GM21786 (cell line): ENCODE measurements around the gene SMC4.
A peak's percentile ranks its signal among the peaks of the same experiment; 100 is the strongest.
"Not testable (repeated sequence)": the region's sequence is repeated elsewhere in the genome, so short reads cannot be mapped to it uniquely, and the experiment has no call there.

Experiments used
- ATAC-seq: cut with Tn5 transposase; IDR thresholded peaks from one replicate; pipeline ENCODE4 v1.9.1; 2021; ENCODE audit not compliant: unreplicated experiment

Gene SMC4

GRCh38 chr3:160399125-160400029, at the start of gene SMC4, which contains the start of gene IFT80:
SMC4 (plus strand) TSS chr3:160399650; CDS start chr3:160400827, 1,177 bp downstream.
IFT80 (minus strand) TSS chr3:160399225; CDS start chr3:160384600, 14,625 bp downstream.
- peak; percentile 95 for ATAC-seq

DNA sequence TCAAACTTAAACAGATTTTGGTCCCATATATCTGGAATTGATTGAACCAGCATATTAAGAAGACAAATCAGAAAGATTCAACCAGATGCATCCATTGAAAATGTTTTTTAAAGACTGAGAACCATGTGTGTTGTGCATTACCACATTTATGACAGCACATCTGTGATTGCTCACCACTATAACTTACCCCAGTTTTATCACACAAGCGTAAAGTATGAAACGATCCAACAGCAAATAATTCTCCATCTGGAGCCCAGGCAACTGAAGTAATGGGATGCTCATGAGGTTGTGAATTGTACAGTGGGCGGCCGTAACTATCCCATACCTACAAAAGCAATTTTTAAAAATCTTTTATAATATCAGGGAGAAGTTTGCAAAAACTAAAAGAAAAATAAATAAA, 43.6 kb upstream of the SMC4 start:
- ATAC-seq, result no peak

DNA sequence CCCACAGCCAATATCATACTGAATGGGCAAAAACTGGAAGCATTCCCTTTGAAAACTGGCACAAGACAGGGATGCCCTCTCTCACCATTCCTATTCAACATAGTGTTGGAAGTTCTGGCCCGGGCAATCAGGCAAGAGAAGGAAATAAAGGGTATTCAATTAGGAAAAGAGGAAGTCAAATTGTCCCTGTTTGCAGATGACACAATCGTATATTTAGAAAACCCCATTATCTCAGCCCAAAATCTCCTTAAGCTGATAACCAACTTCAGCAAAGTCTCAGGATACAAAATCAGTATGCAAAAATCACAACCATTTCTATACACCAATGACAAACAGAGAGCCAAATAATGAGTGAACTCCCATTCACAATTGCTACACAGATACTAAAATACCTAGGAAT, 36.6 kb upstream of the SMC4 start:
- ATAC-seq, result not testable (repeated sequence)

GRCh38 chr3:160365869-160366522, 33.5 kb upstream of the SMC4 start:
- ATAC-seq, result no peak

DNA sequence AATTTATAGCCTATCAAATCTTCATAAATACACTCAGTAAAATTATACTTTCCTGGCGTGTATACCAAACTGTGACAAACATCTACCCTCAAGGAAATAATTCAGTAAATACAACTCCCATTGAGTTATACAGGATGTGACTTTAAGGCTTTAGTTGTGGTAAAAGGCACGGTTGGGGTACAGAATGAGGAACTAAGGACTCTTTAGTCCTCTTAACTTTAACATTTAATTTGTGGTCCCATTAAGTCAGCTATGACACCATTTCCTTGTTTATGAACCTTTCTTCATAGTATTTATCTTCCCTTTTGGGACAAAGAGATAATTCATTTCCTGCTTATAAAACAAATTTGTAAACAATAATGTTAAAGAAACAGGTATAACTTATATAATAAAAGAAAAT, 30.6 kb upstream of the SMC4 start:
- no peak for ATAC-seq

- ATAC-seq, result no peak
Measured at GRCh38 chr3:160369784-160370183, 29.7 kb upstream of the SMC4 start.

- ATAC-seq, result no peak
Measured at GRCh38 chr3:160370987-160371857, 28.2 kb upstream of the SMC4 start.

DNA sequence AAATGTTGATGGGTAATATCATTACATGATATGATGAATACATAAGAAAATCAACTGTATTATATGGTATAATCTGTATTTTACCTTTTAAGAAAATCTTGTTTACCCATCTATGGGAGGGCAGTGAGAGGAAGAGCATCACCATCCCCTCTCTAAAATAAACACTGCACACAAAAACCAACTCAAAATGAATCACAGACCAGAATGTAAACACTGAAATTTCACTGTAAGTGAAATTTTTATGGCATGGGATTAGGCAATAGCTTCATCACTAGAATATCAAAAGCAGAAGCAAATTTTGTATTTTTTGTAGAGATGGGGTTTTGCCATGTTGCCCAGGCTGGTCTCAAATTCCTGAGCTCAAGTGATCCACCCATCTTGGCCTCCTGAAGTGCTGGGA, 26.7 kb upstream of the SMC4 start:
- no peak for ATAC-seq

DNA sequence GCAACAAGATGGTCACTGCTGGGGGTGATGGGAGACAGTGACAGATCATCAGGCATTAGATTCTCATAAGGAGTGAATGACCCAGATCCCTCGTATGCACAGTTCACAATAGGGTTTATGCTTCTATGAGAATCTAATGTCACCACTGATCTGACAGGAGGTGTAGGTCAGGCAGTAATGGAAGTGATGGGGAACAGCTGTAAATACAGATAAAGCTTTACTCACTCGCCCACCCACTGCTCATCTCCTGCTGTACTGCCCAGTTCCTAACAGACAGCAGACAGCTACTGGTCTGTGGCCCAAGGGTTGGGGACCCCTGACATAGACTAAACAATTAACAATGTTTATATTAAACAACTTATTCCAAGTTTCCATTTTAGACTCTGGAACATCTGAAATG, 25.8 kb upstream of the SMC4 start:
- no peak for ATAC-seq

DNA sequence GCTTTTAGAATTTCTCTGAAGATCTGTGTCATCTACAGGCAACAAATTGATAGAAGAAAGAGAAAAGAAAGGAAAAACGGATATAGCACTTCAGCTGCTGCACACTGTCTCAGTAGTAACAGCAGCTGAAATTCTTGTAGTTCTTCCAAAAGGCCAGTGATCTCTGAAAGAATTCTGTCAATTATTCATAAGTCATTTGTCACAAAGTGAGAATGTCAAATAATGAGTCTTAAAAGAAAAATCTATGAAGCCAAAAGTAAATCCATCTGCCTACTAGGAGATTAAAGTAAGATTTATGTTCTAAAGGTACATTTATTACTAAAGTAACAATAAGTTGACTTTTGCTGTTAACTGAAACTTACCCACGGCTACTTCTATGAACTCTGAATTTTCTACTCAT, 25.0 kb upstream of the SMC4 start:
- ATAC-seq, result no peak

DNA sequence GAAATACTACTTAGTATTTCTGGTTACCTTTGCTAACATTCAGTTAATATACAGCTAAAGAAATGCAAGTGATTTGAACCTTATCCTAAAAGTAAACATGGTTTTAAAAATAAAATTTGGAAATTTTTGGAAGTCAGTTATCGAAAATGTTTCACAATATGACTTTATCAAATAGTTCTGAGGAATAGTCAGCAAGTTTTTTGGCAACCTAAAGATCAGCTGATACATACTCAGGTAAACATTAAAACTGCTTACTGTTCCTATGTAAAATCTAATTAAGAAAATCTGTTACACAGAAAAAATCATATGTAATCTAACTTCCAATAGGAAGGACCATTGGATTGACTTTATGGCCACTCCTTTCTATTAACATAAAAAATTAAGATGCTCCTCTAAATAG, 24.5 kb upstream of the SMC4 start:
- no peak for ATAC-seq

- ATAC-seq, result no peak
Measured at GRCh38 chr3:160376681-160377080, 22.8 kb upstream of the SMC4 start.

GRCh38 chr3:160378331-160379109, 20.9 kb upstream of the SMC4 start:
- no peak for ATAC-seq

DNA sequence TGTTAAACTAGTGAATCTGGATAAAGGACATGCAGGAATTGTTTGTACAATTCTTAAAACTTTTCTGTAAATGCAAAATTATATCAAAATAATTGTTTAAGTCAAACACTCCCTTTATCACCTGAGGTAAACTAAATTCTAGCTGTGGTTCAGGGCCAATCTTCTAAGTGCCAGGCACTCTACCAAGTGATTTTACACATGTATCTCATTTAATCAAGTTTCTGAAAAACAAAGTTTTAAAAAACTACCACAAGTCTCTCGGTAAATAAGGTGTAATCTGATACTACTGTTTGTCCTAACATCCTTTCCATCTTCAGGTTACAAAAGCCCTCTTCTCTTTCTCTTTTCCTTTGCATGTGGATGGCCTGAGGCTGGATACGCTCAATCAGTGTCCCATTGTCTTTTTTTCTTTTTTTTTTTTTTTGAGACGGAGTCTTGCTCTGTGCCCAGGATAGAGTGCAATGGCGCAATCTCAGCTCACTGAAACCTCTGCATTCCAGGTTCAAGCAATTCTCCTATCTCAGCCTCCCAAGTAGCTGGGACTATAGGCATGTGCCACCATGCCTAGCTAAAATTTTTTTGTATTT, 19.7 kb upstream of the SMC4 start:
- ATAC-seq, result no peak

DNA sequence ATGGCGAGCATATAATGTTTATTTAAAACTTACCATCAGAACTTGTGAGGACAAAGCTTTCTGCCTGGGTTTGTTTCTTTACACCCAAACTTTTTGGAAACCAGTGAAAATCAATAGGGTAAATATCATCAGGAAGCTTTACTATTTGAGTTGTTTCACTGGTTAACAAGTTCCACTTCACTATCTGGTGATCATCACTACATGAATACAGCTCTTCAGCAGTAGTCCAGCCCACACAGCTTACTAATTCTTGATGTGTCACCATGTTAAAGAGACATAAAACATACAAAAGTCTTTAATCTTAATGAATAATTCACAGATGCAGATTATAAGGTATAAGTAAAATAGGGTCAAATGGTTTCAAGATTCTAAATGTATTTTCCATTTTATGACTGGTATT, 18.0 kb upstream of the SMC4 start:
- ATAC-seq, result no peak

DNA sequence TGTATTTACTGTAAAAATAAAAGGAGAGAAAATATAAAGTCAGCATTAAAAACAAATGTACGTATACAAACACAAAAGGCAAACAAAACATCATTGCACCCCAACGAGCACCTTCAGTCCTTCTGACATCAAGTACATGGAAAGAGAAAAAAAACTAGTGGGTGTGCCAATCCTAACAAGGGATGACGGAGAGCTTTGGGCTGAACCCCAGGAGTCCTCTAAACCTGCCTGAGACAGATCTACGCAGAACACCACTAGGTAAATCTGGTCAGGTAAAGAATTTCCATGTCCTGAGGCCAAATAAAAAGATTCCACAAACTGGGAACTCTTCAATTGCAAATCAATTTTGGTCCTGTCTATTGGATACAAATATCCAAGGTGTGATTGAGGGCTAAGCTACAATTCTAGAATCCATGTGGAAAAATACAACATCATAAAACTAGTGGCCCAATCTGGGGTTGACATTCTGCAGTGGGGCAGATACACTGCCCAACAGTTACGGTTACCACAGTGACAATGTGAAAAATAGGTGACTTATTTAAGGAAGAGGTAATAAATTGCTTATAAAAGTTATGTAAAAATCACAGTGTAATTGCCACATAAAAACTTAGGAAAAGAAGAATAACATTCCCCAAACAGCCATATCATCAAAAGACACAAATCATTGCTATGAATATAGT, 14.7 kb upstream of the SMC4 start:
- ATAC-seq, result no peak

DNA sequence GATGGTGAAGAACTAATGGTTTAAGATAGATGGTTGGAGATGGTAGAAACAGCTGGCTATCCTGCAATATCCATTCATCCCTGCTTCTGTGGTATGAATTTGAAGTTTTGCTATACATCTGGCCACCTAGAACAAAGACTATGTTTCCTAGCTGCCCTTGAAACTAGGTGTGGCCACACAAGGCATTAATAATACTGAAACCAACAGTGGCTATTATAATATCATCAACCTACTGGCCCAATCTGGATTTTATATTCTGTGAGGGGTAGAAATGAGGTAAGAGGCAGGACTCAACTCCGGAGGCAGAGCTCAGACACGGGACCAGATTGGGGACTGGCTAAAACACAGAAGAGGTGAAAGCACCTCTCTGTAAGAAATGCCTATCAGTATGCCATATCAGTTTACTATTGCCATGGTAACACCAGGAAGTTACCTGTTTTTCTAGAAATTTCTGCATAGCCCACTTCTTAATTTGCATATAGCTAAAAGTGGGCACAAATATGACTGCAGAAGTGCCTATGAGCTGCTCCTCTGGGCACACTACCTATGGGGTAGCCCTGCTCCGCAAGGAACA, 8.8 kb upstream of the SMC4 start:
- no peak for ATAC-seq

DNA sequence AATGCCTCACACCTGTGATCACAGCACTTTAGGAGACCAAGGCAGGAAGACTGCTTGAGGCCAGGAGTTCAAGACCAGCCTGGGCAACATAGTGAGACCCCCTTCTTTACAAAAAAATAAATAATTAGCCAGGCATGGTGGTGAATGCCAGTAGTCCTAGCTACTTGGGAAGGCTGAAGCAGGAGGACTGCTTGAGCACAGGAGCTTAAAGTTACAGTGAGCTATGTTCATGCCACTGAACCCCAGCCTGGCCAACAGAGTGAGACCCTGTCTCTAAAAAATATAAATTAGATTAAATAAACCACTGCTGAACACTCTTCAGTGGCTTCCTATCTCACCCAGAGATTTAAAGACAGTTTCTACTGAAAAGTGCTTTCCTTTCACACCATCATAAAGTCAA, 6.7 kb upstream of the SMC4 start:
- ATAC-seq, result no peak

- peak; percentile 51 for ATAC-seq
Measured at GRCh38 chr3:160393346-160394008, 6.0 kb upstream of the SMC4 start.
